ENCODE measurements around the gene VSTM5.

DNA sequence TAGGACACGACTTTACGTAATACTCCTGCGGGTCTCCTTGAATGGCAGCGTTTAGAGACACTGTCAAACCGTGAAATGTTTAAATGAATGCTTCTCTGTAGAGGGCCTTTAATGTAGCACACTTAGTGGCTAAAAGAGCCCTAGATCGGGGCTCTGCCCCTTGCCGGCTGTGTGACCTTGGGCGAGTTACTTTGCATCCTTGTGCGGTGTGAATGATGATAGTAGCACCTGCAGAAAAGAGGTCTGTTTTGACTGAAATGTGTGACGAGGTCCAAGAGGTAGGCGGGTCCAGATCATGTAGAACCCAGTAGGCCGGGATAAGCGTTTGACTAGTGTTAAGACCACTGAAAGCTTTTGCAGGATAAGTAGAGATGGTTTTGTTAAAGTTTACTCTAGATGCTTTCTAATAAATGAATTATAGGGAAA, 65.5 kb downstream of the VSTM5 start:
- no peak for TF ChIP-seq EZH2phosphoT487 (IDR thresholded peaks at IDR 0.05; ENCODE audit: borderline replicate concordance, low read depth, low read length)
- TF ChIP-seq, protein P1, sequence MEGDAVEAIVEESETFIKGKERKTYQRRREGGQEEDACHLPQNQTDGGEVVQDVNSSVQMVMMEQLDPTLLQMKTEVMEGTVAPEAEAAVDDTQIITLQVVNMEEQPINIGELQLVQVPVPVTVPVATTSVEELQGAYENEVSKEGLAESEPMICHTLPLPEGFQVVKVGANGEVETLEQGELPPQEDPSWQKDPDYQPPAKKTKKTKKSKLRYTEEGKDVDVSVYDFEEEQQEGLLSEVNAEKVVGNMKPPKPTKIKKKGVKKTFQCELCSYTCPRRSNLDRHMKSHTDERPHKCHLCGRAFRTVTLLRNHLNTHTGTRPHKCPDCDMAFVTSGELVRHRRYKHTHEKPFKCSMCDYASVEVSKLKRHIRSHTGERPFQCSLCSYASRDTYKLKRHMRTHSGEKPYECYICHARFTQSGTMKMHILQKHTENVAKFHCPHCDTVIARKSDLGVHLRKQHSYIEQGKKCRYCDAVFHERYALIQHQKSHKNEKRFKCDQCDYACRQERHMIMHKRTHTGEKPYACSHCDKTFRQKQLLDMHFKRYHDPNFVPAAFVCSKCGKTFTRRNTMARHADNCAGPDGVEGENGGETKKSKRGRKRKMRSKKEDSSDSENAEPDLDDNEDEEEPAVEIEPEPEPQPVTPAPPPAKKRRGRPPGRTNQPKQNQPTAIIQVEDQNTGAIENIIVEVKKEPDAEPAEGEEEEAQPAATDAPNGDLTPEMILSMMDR (conservative IDR thresholded peaks at IDR 0.05; ENCODE audit: low read length): 0 out of 2 replicates have a peak, but pooled peaks have one; percentile 11
